ENCODE data around the gene TMPRSS11D. TPM values are rescaled to one million over a fixed set of nuclear protein-coding genes. Genes with fewer than 3 reads are reported as not detected.

The TMPRSS11D gene
- polyA plus RNA-seq, 2 of the 4 experiments (the other 2 are of a cell fraction), result not detected

DNA sequence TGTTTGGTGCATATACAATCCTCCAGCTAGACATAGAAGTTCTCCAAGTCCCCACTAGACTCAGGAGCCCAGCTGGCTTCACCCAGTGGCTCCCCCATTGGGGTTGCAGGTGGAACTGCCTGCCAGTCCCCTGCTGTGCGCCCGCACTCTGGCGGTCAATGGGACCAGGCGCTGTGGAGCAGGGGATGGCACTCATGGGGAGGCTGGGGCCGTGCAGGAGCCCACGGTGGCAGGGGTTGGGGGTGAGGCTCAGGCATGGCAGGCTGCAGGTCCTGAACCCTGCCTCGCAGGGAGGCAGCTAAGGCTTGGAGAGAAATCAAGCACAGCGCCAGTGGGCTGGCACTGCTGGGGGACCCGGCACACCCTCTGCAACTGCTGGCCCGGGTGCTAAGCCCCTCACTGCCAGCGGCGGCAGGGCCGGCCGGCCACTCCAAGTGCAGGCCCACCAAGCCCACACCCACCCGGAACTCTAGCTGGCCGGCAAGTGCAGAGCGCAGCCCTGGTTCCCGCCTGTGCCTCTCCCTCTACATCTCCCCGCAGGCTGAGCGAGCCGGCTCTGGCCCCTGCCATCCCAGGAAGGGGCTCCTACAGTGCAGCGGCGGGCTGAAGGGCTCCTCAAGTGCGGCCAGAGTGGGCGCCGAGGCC lies 12.7 kb upstream of the TMPRSS11D start:
- ATAC-seq (no peak), FAIRE-seq (no peak), DNase-seq (ENCODE audit: low read depth in 1 of 2, low spot score in 1 of 2) (no peak)
- ChIA-PET CTCF (interaction anchor here (0.8 kb wide), 1 partner anchor 14 kb away, joined by 3 read pairs; no protein-coding TSS in a partner anchor), POLR2A (no interaction called here)
- Histone ChIP-seq H3K9me3 (no peaks in the 10 kb centered on the region), H3K4me3 (no peak overlapping the region), H3K27ac (no peak overlapping the region), H3K4me2 (no peak overlapping the region), H3K4me1 (no peaks in the 10 kb centered on the region)
- 75% methylated on average over 7 of the region's 26 CpGs for WGBS (ENCODE audit: missing lambda C conversion rate)
- no peak for TF ChIP-seq NPAS2 (CRISPR knock-in tag; IDR thresholded peaks at IDR 0.05; ENCODE audit: borderline replicate concordance)
- no peak for TF ChIP-seq HEYL (CRISPR knock-in tag; IDR thresholded peaks at IDR 0.05)
- no peak for TF ChIP-seq RNF2 (IDR thresholded peaks at IDR 0.05; ENCODE audit: borderline replicate concordance, low read depth)
- TF ChIP-seq, protein P1, sequence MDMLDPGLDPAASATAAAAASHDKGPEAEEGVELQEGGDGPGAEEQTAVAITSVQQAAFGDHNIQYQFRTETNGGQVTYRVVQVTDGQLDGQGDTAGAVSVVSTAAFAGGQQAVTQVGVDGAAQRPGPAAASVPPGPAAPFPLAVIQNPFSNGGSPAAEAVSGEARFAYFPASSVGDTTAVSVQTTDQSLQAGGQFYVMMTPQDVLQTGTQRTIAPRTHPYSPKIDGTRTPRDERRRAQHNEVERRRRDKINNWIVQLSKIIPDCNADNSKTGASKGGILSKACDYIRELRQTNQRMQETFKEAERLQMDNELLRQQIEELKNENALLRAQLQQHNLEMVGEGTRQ (IDR thresholded peaks at IDR 0.05), result no peak
- TF ChIP-seq EHMT2 (IDR thresholded peaks at IDR 0.05; ENCODE audit: low read depth), result no peak
- TF ChIP-seq NR3C1 (IDR thresholded peaks at IDR 0.05), result no peak
- no peak for TF ChIP-seq HOXB5 (CRISPR knock-in tag; IDR thresholded peaks at IDR 0.05)
- TF ChIP-seq, protein P2, sequence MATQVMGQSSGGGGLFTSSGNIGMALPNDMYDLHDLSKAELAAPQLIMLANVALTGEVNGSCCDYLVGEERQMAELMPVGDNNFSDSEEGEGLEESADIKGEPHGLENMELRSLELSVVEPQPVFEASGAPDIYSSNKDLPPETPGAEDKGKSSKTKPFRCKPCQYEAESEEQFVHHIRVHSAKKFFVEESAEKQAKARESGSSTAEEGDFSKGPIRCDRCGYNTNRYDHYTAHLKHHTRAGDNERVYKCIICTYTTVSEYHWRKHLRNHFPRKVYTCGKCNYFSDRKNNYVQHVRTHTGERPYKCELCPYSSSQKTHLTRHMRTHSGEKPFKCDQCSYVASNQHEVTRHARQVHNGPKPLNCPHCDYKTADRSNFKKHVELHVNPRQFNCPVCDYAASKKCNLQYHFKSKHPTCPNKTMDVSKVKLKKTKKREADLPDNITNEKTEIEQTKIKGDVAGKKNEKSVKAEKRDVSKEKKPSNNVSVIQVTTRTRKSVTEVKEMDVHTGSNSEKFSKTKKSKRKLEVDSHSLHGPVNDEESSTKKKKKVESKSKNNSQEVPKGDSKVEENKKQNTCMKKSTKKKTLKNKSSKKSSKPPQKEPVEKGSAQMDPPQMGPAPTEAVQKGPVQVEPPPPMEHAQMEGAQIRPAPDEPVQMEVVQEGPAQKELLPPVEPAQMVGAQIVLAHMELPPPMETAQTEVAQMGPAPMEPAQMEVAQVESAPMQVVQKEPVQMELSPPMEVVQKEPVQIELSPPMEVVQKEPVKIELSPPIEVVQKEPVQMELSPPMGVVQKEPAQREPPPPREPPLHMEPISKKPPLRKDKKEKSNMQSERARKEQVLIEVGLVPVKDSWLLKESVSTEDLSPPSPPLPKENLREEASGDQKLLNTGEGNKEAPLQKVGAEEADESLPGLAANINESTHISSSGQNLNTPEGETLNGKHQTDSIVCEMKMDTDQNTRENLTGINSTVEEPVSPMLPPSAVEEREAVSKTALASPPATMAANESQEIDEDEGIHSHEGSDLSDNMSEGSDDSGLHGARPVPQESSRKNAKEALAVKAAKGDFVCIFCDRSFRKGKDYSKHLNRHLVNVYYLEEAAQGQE (IDR thresholded peaks at IDR 0.05), result no peak
- TF ChIP-seq CHD4 (IDR thresholded peaks at IDR 0.05; ENCODE audit: borderline replicate concordance), result no peak
- TF ChIP-seq JUNB (IDR thresholded peaks at IDR 0.05), result no peak
- TF ChIP-seq, protein P3, sequence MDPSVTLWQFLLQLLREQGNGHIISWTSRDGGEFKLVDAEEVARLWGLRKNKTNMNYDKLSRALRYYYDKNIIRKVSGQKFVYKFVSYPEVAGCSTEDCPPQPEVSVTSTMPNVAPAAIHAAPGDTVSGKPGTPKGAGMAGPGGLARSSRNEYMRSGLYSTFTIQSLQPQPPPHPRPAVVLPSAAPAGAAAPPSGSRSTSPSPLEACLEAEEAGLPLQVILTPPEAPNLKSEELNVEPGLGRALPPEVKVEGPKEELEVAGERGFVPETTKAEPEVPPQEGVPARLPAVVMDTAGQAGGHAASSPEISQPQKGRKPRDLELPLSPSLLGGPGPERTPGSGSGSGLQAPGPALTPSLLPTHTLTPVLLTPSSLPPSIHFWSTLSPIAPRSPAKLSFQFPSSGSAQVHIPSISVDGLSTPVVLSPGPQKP (IDR thresholded peaks at IDR 0.05; ENCODE audit: low read depth, low read length), result no peak
- TF ChIP-seq MAZ (IDR thresholded peaks at IDR 0.05; ENCODE audit: borderline replicate concordance, low read depth, low read length), result no peak

DNA sequence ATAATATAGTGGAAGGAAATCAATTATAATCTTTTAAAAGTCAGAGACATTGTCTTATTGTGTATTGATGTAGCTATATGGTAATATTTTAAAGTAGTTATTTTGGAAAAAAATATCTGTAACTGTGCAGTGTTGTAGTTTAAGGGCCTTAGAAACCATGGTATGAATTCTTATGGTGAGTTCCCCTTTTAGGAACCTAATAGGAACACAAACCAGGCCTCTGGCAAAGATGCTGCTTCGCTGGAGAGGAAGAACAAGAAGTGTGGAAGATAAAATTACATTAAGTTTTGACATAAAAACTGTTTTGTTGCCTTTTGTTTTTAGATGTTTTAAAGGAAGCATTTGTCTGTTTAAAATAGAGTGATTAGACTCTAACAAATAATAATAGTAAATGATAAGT lies 10.9 kb upstream of the TMPRSS11D start:
- TF ChIP-seq ZC3H11A (IDR thresholded peaks at IDR 0.05) (no peak), CHD2 (IDR thresholded peaks at IDR 0.05; ENCODE audit: low read length, partially characterized antibody) (no peak), MAFK (IDR thresholded peaks at IDR 0.05; ENCODE audit: partially characterized antibody) (no peak), SREBF2 (IDR thresholded peaks at IDR 0.05) (no peak), RFX5 (IDR thresholded peaks at IDR 0.05) (no peak), TFCP2L1 (CRISPR knock-in tag; IDR thresholded peaks at IDR 0.05) (no peak), GATA3 (IDR thresholded peaks at IDR 0.05; ENCODE audit: borderline replicate concordance) (no peak), CBX8 (IDR thresholded peaks at IDR 0.05) (no peak)
- TF ChIP-seq, protein P4, sequence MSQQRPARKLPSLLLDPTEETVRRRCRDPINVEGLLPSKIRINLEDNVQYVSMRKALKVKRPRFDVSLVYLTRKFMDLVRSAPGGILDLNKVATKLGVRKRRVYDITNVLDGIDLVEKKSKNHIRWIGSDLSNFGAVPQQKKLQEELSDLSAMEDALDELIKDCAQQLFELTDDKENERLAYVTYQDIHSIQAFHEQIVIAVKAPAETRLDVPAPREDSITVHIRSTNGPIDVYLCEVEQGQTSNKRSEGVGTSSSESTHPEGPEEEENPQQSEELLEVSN (IDR thresholded peaks at IDR 0.05; ENCODE audit: borderline replicate concordance, low read depth), result no peak
- TF ChIP-seq, protein P5, sequence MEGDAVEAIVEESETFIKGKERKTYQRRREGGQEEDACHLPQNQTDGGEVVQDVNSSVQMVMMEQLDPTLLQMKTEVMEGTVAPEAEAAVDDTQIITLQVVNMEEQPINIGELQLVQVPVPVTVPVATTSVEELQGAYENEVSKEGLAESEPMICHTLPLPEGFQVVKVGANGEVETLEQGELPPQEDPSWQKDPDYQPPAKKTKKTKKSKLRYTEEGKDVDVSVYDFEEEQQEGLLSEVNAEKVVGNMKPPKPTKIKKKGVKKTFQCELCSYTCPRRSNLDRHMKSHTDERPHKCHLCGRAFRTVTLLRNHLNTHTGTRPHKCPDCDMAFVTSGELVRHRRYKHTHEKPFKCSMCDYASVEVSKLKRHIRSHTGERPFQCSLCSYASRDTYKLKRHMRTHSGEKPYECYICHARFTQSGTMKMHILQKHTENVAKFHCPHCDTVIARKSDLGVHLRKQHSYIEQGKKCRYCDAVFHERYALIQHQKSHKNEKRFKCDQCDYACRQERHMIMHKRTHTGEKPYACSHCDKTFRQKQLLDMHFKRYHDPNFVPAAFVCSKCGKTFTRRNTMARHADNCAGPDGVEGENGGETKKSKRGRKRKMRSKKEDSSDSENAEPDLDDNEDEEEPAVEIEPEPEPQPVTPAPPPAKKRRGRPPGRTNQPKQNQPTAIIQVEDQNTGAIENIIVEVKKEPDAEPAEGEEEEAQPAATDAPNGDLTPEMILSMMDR (IDR thresholded peaks at IDR 0.05), result no peak
- TF ChIP-seq, protein P1 (IDR thresholded peaks at IDR 0.05), result no peak
- TF ChIP-seq, protein P6, sequence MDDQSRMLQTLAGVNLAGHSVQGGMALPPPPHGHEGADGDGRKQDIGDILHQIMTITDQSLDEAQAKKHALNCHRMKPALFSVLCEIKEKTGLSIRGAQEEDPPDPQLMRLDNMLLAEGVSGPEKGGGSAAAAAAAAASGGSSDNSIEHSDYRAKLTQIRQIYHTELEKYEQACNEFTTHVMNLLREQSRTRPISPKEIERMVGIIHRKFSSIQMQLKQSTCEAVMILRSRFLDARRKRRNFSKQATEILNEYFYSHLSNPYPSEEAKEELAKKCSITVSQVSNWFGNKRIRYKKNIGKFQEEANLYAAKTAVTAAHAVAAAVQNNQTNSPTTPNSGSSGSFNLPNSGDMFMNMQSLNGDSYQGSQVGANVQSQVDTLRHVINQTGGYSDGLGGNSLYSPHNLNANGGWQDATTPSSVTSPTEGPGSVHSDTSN (IDR thresholded peaks at IDR 0.05), result no peak
- H3K4me3 ChIP-seq, result no peak overlapping the region
- FAIRE-seq (no peak), ATAC-seq (no peak), DNase-seq (ENCODE audit: low read depth in 1 of 2, low spot score in 1 of 2) (no peak)
- H3K4me2 ChIP-seq, result no peak overlapping the region
- POLR2A ChIA-PET, result no interaction called here
- H3K9me3 ChIP-seq, result no peaks in the 10 kb centered on the region
- H3K27ac ChIP-seq, result no peak overlapping the region
- no peaks in the 10 kb centered on the region for H3K4me1 ChIP-seq
- 26% methylated on average over 1 of the region's 1 CpG for WGBS (ENCODE audit: missing lambda C conversion rate)
- CTCF ChIA-PET, result no interaction called here
